ENCODE data around the gene FASTKD3.
A peak's percentile ranks its signal among the peaks of the same experiment; 100 is the strongest.

Gene FASTKD3

DNA sequence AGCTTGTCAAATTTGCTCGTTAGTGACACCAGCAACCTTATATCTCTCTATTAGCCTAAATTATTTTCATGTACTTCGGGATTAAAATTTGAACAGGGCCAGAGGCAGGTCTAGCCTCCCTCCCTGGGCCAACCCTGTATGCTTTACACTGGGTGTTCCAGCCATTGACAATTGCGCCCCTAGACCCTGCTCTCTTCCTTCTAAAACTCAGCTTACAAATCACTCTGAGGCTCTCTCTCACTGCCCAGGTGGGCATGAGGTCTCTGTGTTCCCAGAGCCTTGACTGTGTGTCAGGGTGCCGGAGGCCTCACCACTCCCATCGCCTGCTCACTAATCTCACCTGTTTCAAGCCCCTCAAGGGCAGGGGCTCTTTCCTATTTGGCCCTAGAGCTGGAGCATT lies 11.5 kb downstream of the FASTKD3 start:
- TF ChIP-seq CTCF (IDR thresholded peaks at IDR 0.05; ENCODE audit: low read depth, low read length): no peak
- no peak for TF ChIP-seq EZH2phosphoT487 (IDR thresholded peaks at IDR 0.05; ENCODE audit: low read depth)
- H4K20me1 ChIP-seq (ENCODE audit: insufficient read depth, low read length): no peaks in the 10 kb centered on the region
- no peaks in the 10 kb centered on the region for H3K27me3 ChIP-seq (ENCODE audit: low read depth, low read length)
- no peak overlapping the region for H3K27ac ChIP-seq (ENCODE audit: low read length)
- no peak overlapping the region for H3K4me3 ChIP-seq (ENCODE audit: low read length)
- peaks cover 3% of the 10 kb centered on the region for H3K36me3 ChIP-seq (replicated peaks; ENCODE audit: low read depth, low read length)
- no peaks in the 10 kb centered on the region for H3K4me1 ChIP-seq (ENCODE audit: low read length)
- H3K4me2 ChIP-seq (ENCODE audit: low read length): no peak overlapping the region
- no peak overlapping the region for H3K9ac ChIP-seq (ENCODE audit: low read length)
- H3K9me3 ChIP-seq (ENCODE audit: insufficient read depth, low read length): no peaks in the 10 kb centered on the region
- no peak overlapping the region for H2AFZ ChIP-seq (ENCODE audit: low read depth, low read length)
- H3K79me2 ChIP-seq (ENCODE audit: low read length): no peaks in the 10 kb centered on the region

GRCh38 chr5:7856855-7857254 lies 12.0 kb downstream of the FASTKD3 start:
- TF ChIP-seq EZH2phosphoT487 (IDR thresholded peaks at IDR 0.05; ENCODE audit: low read depth) (no peak), CTCF (IDR thresholded peaks at IDR 0.05; ENCODE audit: low read depth, low read length) (peak; percentile 57)
- Histone ChIP-seq H3K9ac (ENCODE audit: low read length) (no peak overlapping the region), H3K9me3 (ENCODE audit: insufficient read depth, low read length) (no peaks in the 10 kb centered on the region)

DNA sequence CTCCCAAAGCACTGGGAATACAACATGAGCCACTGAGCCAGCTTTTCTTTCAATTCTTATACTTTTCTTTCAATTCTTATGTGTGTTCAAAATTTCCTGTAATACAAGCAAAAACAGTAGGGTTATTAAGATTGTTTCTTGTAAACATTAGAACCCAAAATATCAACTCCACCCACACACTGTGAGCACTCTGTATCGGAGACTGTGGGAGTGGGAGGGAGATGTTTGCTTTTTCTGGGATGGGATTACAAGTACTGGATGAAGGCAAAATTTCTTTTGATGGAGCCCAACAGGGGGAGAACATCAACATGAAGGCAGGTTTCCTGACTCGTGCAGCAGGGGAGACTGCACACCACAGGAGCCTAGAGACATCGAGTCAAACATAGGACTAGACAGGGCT lies 13.2 kb downstream of the FASTKD3 start:
- Histone ChIP-seq H3K27me3 (ENCODE audit: low read depth, low read length) (no peaks in the 10 kb centered on the region), H3K27ac (ENCODE audit: low read length) (no peak overlapping the region), H3K4me2 (ENCODE audit: low read length) (no peak overlapping the region), H3K36me3 (replicated peaks; ENCODE audit: low read depth, low read length) (peaks cover 3% of the 10 kb centered on the region), H3K4me1 (ENCODE audit: low read length) (no peaks in the 10 kb centered on the region), H3K4me3 (ENCODE audit: low read length) (no peak overlapping the region), H3K9me3 (ENCODE audit: insufficient read depth, low read length) (no peaks in the 10 kb centered on the region), H4K20me1 (ENCODE audit: insufficient read depth, low read length) (no peaks in the 10 kb centered on the region), H2AFZ (ENCODE audit: low read depth, low read length) (no peak overlapping the region), H3K79me2 (ENCODE audit: low read length) (no peaks in the 10 kb centered on the region), H3K9ac (ENCODE audit: low read length) (no peak overlapping the region)
- TF ChIP-seq CTCF (IDR thresholded peaks at IDR 0.05; ENCODE audit: low read depth, low read length): no peak
- no peak for TF ChIP-seq EZH2phosphoT487 (IDR thresholded peaks at IDR 0.05; ENCODE audit: low read depth)

More at GRCh38 chr5:7856855-7857254, 12.0 kb downstream of the FASTKD3 start:
- Histone ChIP-seq H3K4me1 (ENCODE audit: low read length) (no peaks in the 10 kb centered on the region), H3K27ac (ENCODE audit: low read length) (no peak overlapping the region), H3K27me3 (ENCODE audit: low read depth, low read length) (no peaks in the 10 kb centered on the region), H2AFZ (ENCODE audit: low read depth, low read length) (no peak overlapping the region), H3K36me3 (replicated peaks; ENCODE audit: low read depth, low read length) (peaks cover 3% of the 10 kb centered on the region), H4K20me1 (ENCODE audit: insufficient read depth, low read length) (no peaks in the 10 kb centered on the region), H3K4me3 (ENCODE audit: low read length) (no peak overlapping the region), H3K4me2 (ENCODE audit: low read length) (no peak overlapping the region), H3K79me2 (ENCODE audit: low read length) (no peaks in the 10 kb centered on the region)

DNA sequence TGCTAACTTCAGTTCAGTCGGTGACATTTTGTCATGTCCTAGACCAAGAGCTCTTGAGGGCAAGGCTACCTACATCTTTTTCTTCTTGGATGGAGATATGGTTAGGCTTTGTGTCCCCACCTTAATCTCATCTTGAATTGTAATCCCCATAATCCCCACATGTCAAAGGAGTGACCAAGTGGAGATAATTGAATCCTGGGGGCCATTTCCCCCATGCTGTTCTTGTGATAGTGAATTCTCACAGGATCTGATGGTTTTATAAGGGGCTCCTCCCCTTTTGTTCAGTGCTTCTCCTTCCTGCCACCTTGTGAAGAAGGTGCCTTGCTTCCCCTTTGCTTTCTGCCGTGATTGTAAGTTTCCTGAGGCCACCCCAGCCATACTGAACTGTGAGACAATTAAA lies 15.8 kb downstream of the FASTKD3 start:
- H3K27me3 ChIP-seq (ENCODE audit: low read depth, low read length): no peaks in the 10 kb centered on the region
- H3K4me2 ChIP-seq (ENCODE audit: low read length): no peak overlapping the region
- H3K9ac ChIP-seq (ENCODE audit: low read length): no peak overlapping the region
- TF ChIP-seq CTCF (IDR thresholded peaks at IDR 0.05; ENCODE audit: low read depth, low read length): no peak
- TF ChIP-seq EZH2phosphoT487 (IDR thresholded peaks at IDR 0.05; ENCODE audit: low read depth): no peak
- no peaks in the 10 kb centered on the region for H4K20me1 ChIP-seq (ENCODE audit: insufficient read depth, low read length)
- H2AFZ ChIP-seq (ENCODE audit: low read depth, low read length): no peak overlapping the region
- no peak overlapping the region for H3K4me3 ChIP-seq (ENCODE audit: low read length)
- no peaks in the 10 kb centered on the region for H3K4me1 ChIP-seq (ENCODE audit: low read length)
- H3K27ac ChIP-seq (ENCODE audit: low read length): no peak overlapping the region
- H3K36me3 ChIP-seq (replicated peaks; ENCODE audit: low read depth, low read length): no peaks in the 10 kb centered on the region
- no peaks in the 10 kb centered on the region for H3K9me3 ChIP-seq (ENCODE audit: insufficient read depth, low read length)
- no peaks in the 10 kb centered on the region for H3K79me2 ChIP-seq (ENCODE audit: low read length)
